ENCODE measurements around the gene SLC44A3. TPM values are rescaled to one million over a fixed set of nuclear protein-coding genes. Genes with fewer than 3 reads are reported as not detected.

Gene SLC44A3
- total and polyA plus RNA-seq, 2 of the 13 experiments (the other 11 are each of a cell fraction or from before 2014, with no cell fraction given): 6.8 to 14.1 TPM

DNA sequence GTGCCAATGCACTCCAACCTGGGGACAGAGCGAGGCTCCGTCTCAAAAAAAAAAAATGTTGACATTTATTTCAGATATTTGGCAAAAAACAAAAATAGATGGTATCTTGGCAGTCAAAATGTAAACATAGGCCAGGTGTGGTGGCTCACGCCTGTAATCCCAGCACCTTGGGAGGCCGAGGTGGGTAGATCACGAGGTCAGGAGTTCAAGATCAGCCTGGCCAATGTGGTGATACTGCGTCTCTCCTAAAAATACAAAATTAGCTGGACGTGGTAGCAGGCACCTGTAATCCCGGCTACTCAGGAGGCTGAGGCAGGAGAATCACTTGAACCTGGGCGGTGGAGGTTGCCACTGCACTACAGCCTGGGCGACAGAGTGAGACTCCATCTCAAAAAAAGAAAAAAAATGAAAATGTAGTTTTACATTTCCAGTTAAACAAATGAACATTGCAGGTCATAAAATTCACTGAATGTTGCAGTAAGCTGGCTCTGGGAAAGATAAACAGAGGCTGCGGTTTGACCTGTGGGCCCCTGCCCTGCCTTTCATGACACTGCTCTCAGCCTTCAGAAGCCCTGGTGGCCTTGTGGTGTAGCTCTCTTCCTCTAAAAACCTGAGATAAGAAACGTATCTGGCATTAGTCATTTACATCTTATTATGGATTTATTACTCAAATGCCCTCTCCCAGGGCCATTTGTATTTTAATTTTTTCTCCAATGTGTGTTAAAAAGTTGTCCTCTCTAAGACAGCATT is 12.2 kb upstream of the SLC44A3 start (continued):
- TF ChIP-seq ZNF230 (CRISPR knock-in tag; IDR thresholded peaks at IDR 0.05) (0 out of 2 replicates have a peak, but pooled peaks have one; percentile 39), ZSCAN30 (CRISPR knock-in tag; IDR thresholded peaks at IDR 0.05) (no peak), TBX2 (CRISPR knock-in tag; IDR thresholded peaks at IDR 0.05; ENCODE audit: borderline replicate concordance) (peak; percentile 74; the same call in 1 of the 2 replicates), KDM5B (CRISPR knock-in tag; IDR thresholded peaks at IDR 0.05; ENCODE audit: borderline replicate concordance) (no peak), STAT5B (CRISPR knock-in tag; IDR thresholded peaks at IDR 0.05) (no peak), ZNF121 (CRISPR knock-in tag; IDR thresholded peaks at IDR 0.05) (no peak), ARNT (IDR thresholded peaks at IDR 0.05) (no peak), ZFY (CRISPR knock-in tag; IDR thresholded peaks at IDR 0.05) (no peak), RFX5 (IDR thresholded peaks at IDR 0.05; ENCODE audit: low read depth, low read length) (no peak), MED1 (CRISPR knock-in tag; IDR thresholded peaks at IDR 0.05) (no peak), E2F1 (CRISPR knock-in tag; IDR thresholded peaks at IDR 0.05) (no peak), MATR3 (CRISPR knock-in tag; IDR thresholded peaks at IDR 0.05) (no peak), ZFP36 (IDR thresholded peaks at IDR 0.05; ENCODE audit: borderline replicate concordance, low read depth, low read length, partially characterized antibody) (no peak), MYNN (CRISPR knock-in tag; IDR thresholded peaks at IDR 0.05; ENCODE audit: low read depth) (no peak), FOXO1 (CRISPR knock-in tag; IDR thresholded peaks at IDR 0.05) (no peak), MTERF4 (CRISPR knock-in tag; IDR thresholded peaks at IDR 0.05) (no peak)
- TF ChIP-seq, protein P1, sequence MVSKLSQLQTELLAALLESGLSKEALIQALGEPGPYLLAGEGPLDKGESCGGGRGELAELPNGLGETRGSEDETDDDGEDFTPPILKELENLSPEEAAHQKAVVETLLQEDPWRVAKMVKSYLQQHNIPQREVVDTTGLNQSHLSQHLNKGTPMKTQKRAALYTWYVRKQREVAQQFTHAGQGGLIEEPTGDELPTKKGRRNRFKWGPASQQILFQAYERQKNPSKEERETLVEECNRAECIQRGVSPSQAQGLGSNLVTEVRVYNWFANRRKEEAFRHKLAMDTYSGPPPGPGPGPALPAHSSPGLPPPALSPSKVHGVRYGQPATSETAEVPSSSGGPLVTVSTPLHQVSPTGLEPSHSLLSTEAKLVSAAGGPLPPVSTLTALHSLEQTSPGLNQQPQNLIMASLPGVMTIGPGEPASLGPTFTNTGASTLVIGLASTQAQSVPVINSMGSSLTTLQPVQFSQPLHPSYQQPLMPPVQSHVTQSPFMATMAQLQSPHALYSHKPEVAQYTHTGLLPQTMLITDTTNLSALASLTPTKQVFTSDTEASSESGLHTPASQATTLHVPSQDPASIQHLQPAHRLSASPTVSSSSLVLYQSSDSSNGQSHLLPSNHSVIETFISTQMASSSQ (IDR thresholded peaks at IDR 0.05; ENCODE audit: low read depth): no peak
- TF ChIP-seq, protein P1 (CRISPR knock-in tag; IDR thresholded peaks at IDR 0.05; ENCODE audit: borderline replicate concordance): no peak; the same call in 1 of the 2 replicates
- TF ChIP-seq, protein P2, sequence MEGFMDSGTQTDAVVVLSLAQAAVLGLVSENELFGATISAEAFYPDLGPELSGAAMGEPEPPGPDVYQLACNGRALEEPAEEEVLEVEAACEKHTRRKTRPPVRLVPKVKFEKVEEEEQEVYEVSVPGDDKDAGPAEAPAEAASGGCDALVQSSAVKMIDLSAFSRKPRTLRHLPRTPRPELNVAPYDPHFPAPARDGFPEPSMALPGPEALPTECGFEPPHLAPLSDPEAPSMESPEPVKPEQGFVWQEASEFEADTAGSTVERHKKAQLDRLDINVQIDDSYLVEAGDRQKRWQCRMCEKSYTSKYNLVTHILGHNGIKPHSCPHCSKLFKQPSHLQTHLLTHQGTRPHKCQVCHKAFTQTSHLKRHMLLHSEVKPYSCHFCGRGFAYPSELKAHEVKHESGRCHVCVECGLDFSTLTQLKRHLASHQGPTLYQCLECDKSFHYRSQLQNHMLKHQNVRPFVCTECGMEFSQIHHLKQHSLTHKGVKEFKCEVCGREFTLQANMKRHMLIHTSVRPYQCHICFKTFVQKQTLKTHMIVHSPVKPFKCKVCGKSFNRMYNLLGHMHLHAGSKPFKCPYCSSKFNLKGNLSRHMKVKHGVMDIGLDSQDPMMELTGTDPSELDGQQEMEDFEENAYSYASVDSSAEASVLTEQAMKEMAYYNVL (CRISPR knock-in tag; IDR thresholded peaks at IDR 0.05; ENCODE audit: borderline replicate concordance): no peak

Data from HepG2 (cell line).